Left forelimb (tissue), 1 donor: Measurements from ENCODE around the gene CABP1.
A peak's percentile ranks its signal among the peaks of the same experiment; 100 is the strongest.

Source experiments
- DNase-seq: peaks from one replicate; pipeline ENCODE4 v3.0.0-alpha.2; 2018; ENCODE audit warnings: low spot score

The CABP1 gene

GRCh38 chr12:120693848-120694247 is 53.4 kb downstream of the CABP1 start:
- DNase-seq: no peak

DNA sequence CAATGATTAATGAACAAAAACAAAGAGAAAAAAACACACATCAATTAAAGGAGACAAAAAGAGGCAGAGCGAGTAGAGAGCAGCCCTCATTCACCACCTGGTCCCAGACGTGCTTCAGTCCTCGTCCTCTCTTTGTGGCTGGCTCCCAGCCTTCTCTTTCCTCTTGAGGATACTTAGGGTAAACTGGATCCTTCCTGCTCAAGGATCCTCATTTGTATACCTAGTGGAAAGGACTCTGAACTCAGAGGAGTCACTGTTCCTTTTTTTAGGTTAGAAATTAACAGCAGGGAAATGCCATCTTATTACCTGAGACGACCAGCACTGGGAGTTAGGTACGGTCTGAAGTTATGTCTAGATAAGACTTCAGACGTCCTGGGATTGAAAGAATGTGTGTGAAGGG is 56.2 kb downstream of the CABP1 start:
- no peak for DNase-seq

DNA sequence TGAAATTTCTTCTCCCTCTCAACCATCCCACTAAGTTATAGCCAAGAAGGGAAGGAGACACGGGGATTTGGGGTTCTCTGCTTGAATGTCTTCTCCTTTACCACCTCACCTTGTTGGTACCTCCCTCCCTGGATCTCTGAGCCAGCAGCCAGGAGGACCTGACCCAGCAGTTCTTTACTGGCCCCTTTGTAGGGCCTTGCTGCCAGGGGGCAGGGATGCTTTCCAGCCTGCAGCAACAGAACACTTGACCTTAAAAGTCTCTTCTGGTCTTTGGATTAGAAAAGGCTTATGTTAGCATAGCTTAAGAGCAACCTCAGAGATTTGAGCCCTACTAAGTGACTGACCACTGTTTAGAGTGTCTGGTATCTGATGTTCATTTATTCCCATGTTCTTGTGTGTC is 56.9 kb downstream of the CABP1 start:
- no peak for DNase-seq

- DNase-seq: no peak
These were observed 58.2 kb downstream of the CABP1 start for GRCh38 chr12:120698665-120699064.

DNA sequence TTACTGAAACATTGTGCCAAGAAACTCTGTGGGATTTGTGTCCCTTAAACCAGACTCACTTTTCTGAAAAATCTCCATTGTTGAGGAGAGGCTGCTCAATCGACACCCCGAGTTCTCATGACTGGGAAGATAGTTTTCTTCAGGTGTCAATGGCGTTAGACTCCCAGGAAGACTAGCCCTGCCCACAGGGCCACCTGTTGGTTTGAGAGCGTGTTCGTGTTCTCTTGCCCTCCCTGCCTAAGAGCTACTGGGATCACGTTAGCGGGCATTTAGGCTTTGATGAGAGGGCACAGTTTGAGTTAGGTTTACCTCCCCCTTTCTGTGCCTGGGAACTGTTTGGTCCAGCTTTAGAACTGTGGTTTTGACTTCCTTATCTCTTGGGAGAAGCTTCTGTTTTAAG is 59.1 kb downstream of the CABP1 start:
- no peak for DNase-seq

- DNase-seq: no peak
These were observed 60.5 kb downstream of the CABP1 start for GRCh38 chr12:120700886-120701285.

GRCh38 chr12:120702637-120703036 is 62.2 kb downstream of the CABP1 start:
- no peak for DNase-seq

- DNase-seq: no peak
These were observed 63.0 kb downstream of the CABP1 start for GRCh38 chr12:120703311-120703942.

- DNase-seq: no peak
These were observed 65.2 kb downstream of the CABP1 start for GRCh38 chr12:120705618-120706017.

- no peak for DNase-seq
These were observed 65.6 kb downstream of the CABP1 start for GRCh38 chr12:120706029-120706428.

GRCh38 chr12:120708651-120709050 is 68.2 kb downstream of the CABP1 start:
- DNase-seq: no peak

DNA sequence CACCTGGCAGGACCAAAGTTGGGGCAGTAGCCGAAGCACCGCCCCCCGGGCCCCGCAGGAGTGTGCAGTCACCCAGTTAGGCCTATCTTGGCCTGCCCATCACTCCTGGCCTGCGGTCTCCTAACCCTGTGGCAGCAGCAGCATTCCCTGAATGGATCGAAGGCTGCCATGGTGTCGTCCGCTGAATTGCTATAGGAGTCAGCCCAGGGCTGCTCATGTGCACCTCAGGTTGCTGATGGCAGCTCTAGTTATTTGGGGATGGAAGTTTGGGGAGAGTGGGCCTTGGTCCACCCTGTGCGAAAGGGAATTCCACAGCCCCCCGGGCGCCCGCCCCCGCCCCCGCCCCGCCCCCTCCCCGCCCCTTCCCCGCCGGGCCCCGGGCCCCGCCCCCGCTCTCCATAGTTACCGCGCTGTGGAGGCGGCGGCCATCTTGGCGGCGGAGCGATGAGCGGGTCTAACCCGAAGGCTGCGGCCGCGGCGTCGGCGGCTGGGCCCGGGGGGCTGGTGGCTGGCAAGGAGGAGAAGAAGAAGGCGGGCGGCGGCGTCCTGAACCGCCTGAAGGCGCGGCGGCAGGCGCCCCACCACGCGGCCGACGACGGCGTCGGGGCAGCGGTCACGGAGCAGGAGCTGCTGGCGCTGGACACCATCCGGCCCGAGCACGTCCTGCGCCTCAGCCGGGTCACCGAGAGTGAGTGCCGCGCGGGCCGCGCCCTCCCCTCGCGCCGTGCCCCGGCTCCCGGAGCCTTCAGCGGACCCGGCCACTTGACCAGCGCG is 69.8 kb downstream of the CABP1 start, which contains the start of gene UNC119B:
UNC119B (plus strand) TSS at position 428 of the 774 bp plus-strand sequence; CDS start at position 445, 17 bp downstream.
- peak; percentile 85 for DNase-seq

- no peak for DNase-seq
These were observed 70.4 kb downstream of the CABP1 start for GRCh38 chr12:120710805-120711296.

GRCh38 chr12:120711411-120711810 is 71.0 kb downstream of the CABP1 start:
- no peak for DNase-seq

DNA sequence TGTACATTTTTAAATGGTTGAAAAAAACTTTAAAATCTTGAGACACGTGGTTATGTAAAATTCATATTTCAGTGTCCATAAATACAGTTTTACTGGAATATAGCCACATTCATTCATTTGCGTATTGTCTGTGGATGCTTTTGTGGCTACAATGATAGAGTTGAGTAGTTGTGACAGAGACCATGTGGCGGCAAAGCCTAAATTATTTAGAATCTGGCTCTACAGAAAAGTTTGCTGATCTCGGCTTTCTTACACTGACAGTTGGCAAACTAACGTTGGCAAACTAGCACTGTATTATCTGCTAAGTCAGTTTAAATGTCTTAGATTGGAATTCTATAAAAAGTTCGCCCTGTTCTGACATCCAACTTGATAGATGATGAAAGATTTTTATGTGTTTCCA is 72.2 kb downstream of the CABP1 start:
- DNase-seq: no peak

GRCh38 chr12:120713861-120714482 is 73.5 kb downstream of the CABP1 start:
- no peak for DNase-seq
